Stomach (tissue), 4 donors: ENCODE measurements around the gene PRKACA.

Source experiments
- POLR2AphosphoS5 ChIP-seq, 3 donors: sonication (generic); formaldehyde crosslinking; IDR thresholded peaks; one replicate each; pipeline ENCODE4 v1.6.1; 2016; ENCODE audit warnings: antibody characterized with exemption in 3 of 3
- TF ChIP-seq, protein P1 (sequence below), 7 experiments: fragments of 450-650 bp in 4 of 7; fragments of 200-600 bp in 3 of 7; sonication (generic) in 3 of 7; IDR thresholded peaks; one replicate each; pipeline ENCODE4 v1.5.1; 2016 to 2019; ENCODE audit warnings: antibody characterized with exemption in 7 of 7, control low read depth in 2 of 7, mild to moderate bottlenecking in 1 of 7

DNA sequence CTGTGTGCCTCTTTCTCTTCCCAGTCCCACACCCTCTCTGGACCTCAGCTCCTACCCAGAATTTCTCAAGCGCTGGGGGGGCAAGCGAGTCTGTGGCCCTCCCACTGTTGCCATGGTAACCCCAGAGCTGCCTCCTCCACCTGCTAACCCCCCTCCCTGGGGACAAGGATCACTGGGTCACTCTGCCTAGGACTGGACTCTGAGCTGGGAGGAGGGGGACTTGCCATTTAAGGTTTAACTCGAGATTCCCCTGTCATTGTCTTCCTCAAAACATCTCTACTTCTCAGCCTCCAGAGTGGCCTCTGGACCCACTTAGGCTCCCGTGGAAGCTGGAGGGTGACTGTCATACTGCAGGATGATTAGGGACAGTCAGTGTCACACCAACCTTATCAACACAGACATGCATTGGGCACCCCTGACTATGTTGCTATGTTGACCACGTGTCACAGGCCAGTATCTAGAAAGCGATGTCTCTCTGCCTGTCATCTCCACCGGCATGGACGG is 57.9 kb downstream of the PRKACA start:
- TF ChIP-seq POLR2AphosphoS5 (IDR thresholded peaks at IDR 0.05), result no peak
- TF ChIP-seq, protein P1, sequence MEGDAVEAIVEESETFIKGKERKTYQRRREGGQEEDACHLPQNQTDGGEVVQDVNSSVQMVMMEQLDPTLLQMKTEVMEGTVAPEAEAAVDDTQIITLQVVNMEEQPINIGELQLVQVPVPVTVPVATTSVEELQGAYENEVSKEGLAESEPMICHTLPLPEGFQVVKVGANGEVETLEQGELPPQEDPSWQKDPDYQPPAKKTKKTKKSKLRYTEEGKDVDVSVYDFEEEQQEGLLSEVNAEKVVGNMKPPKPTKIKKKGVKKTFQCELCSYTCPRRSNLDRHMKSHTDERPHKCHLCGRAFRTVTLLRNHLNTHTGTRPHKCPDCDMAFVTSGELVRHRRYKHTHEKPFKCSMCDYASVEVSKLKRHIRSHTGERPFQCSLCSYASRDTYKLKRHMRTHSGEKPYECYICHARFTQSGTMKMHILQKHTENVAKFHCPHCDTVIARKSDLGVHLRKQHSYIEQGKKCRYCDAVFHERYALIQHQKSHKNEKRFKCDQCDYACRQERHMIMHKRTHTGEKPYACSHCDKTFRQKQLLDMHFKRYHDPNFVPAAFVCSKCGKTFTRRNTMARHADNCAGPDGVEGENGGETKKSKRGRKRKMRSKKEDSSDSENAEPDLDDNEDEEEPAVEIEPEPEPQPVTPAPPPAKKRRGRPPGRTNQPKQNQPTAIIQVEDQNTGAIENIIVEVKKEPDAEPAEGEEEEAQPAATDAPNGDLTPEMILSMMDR (IDR thresholded peaks at IDR 0.05), result no peak
